HG03460 (cell line): ENCODE data around the gene FZD2.

ENCODE experiments used
- ATAC-seq: cut with Tn5 transposase; IDR thresholded peaks from one replicate; pipeline ENCODE4 v1.9.1; 2021; ENCODE audit not compliant: unreplicated experiment

Gene FZD2

GRCh38 chr17:44606658-44607057 is 49.4 kb downstream of the FZD2 start:
- ATAC-seq = no peak

DNA sequence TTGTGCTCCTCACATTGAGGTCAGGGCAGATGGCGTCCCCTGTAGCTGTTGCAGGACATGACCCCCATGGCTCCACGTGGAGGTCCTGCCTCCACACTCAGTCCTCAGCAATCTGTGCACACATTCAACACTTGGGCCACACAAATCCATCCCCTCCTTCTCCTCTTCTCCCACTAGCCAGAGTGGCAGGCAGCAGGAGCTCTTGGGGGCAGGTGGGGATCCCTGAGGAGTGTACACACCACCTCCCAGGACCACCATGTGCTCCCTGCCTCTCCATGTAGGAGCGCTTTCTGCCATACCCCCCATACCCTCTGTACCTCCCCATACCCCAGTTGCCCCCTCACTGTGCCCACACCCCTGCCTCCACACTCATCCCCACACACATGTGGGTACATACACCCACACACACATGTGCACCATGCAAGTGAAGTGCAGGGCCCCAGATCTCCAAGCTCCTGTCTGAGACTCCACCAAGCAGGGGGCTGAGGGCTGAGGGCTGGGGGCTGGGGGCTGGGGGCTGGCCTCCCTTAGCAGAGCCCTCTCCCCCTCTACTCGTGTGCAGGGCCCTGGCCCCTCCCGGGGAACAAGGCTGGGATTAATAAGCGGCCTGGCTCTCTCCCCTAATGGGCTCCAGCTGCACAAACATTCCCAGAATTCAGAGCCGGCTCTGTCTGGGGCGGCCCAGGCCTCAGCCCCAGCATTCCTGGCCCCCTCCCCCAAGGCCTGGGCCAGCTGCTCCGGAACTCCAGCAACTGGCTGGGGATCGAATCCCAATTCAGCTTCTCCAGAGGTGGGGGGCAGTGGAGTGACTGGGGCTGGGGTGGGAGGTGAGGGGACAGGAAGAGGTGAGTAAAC is 50.8 kb downstream of the FZD2 start:
- no peak for ATAC-seq

- no peak for ATAC-seq
Observed at GRCh38 chr17:44608727-44609435, 51.6 kb downstream of the FZD2 start.

DNA sequence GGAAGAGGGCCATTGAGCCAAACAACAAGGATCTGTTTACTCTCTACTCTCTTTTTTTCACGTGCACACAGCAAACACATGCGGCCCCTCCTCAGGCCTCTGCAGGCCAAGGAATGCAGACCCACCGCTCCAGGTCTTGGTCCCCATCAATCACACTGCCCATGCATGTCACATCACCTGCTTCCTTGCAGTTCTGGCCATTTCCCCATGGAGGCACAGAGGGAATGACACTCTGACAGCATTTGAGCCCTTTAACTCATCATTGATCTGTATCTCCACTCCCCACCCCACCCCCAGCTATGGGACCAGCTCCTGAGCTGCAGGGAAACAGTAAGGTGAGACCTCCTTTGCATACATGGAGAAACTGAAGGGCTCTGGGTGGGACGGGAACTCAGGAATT is 53.0 kb downstream of the FZD2 start:
- ATAC-seq = no peak
